Tibial artery (tissue), 4 donors: ENCODE results near the gene ACIN1.

Experiments
- DNase-seq, 2 donors: peaks; one replicate each; pipeline ENCODE4 v3.0.0-alpha.2; 2019
- H3K27ac ChIP-seq, 2 donors: fragments of 200-600 bp; sonication (generic) in 1 of 2; 1 replicate in 1 of 2; 2 replicates in 1 of 2; pipeline ENCODE4 v1.5.1; 2018 to 2019; ENCODE audit warnings: mild to moderate bottlenecking in 1 of 2
- H3K27me3 ChIP-seq, 2 donors: fragments of 200-600 bp; sonication (generic) in 1 of 2; one replicate each; pipeline versions ENCODE4 v1.5.1 to v1.6.0; 2016 to 2019
- H3K36me3 ChIP-seq, 3 donors: fragments of 200-600 bp; sonication (generic) in 2 of 3; one replicate each; pipeline ENCODE4 v1.5.1; 2016 to 2019; ENCODE audit warnings: mild to moderate bottlenecking in 2 of 3
- H3K4me1 ChIP-seq, 4 donors: fragments of 200-600 bp; sonication (generic) in 2 of 4; 1 replicate in 3 of 4; 2 replicates in 1 of 4; pipeline ENCODE4 v1.5.1; 2016 to 2019
- H3K4me3 ChIP-seq, 2 donors: fragments of 200-600 bp; sonication (generic) in 1 of 2; 1 replicate in 1 of 2; 2 replicates in 1 of 2; pipeline ENCODE4 v1.5.1; 2018 to 2019; ENCODE audit warnings: mild to moderate bottlenecking in 2 of 2
- H3K9me3 ChIP-seq, 3 donors: fragments of 200-600 bp; sonication (generic) in 1 of 3; one replicate each; pipeline ENCODE4 v1.5.1; 2016 to 2019
- CTCF ChIP-seq, 2 experiments: fragments of 200-600 bp in 1 of 2; fragments of 450-650 bp in 1 of 2; IDR thresholded peaks; one replicate each; pipeline ENCODE4 v1.5.1; 2017 to 2019; ENCODE audit warnings: antibody characterized with exemption in 2 of 2, mild to moderate bottlenecking in 1 of 2, moderate library complexity in 1 of 2
- intact Hi-C: fragments of 100-400 bp; cut with DNase I; formaldehyde crosslinking; loops from one replicate; pipeline ENCODE4 v1.15.0; 2023; ENCODE audit warnings: low total_unique reads

The ACIN1 gene

DNA sequence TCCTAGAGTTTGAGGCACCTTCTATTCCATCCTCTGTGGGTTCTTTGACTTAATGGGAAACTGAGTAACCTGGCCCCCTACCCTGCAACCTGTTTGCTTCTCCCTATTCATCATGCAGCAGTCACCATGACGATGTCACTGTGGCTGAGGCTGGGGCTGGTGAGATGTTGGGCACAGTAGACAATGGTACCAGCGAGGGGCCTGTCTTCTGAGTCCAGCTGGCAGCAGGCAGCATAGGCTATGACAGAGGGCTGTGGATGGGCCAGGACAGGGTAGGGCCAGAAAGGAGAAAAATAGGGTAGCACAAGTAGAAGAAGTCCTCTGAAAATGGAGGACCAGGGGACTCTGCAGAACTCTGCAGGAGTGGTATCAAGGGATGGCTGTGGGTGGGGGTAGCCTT, 7.9 kb upstream of the ACIN1 start:
- intact Hi-C loops, result no loop called here
- Histone ChIP-seq H3K27me3 (no peaks in the 10 kb centered on the region), H3K9me3 (no peaks in the 10 kb centered on the region), H3K4me3 (no peak overlapping the region), H3K36me3 (peaks cover 17 to 18% (median 17%) of the 10 kb centered on the region in 3 donors), H3K27ac (no peak overlapping the region), H3K4me1 (peaks cover 0 to 3% (median under 1%) of the 10 kb centered on the region in 4 donors)
- no peak for TF ChIP-seq CTCF (IDR thresholded peaks at IDR 0.05)
- DNase-seq, result no peak

GRCh38 chr14:23101986-23102625, 7.2 kb upstream of the ACIN1 start:
- no peaks in the 10 kb centered on the region for H3K9me3 ChIP-seq
- DNase-seq, result peak in 1 of 2 donors; percentile 46
- no peak overlapping the region for H3K27ac ChIP-seq

GRCh38 chr14:23101213-23101970, 6.5 kb upstream of the ACIN1 start:
- peaks cover 0 to 17% (median 13%) of the 10 kb centered on the region in 4 donors for H3K4me1 ChIP-seq
- H3K27me3 ChIP-seq, result no peaks in the 10 kb centered on the region
- no peak for TF ChIP-seq CTCF (IDR thresholded peaks at IDR 0.05)
- H3K4me3 ChIP-seq, result no peak overlapping the region
- intact Hi-C loops, result no loop called here
- peaks cover 22% of the 10 kb centered on the region in 3 donors for H3K36me3 ChIP-seq
- H3K9me3 ChIP-seq, result no peaks in the 10 kb centered on the region
- no peak for DNase-seq
- H3K27ac ChIP-seq, result no peak overlapping the region

More at GRCh38 chr14:23101986-23102625, 7.2 kb upstream of the ACIN1 start:
- TF ChIP-seq CTCF (IDR thresholded peaks at IDR 0.05), result no peak
- intact Hi-C loops, result no loop called here
- peaks cover 0 to 10% (median 6%) of the 10 kb centered on the region in 4 donors for H3K4me1 ChIP-seq
- H3K36me3 ChIP-seq, result peaks cover 22% of the 10 kb centered on the region in 3 donors
- H3K4me3 ChIP-seq, result no peak overlapping the region
- H3K27me3 ChIP-seq, result no peaks in the 10 kb centered on the region

DNA sequence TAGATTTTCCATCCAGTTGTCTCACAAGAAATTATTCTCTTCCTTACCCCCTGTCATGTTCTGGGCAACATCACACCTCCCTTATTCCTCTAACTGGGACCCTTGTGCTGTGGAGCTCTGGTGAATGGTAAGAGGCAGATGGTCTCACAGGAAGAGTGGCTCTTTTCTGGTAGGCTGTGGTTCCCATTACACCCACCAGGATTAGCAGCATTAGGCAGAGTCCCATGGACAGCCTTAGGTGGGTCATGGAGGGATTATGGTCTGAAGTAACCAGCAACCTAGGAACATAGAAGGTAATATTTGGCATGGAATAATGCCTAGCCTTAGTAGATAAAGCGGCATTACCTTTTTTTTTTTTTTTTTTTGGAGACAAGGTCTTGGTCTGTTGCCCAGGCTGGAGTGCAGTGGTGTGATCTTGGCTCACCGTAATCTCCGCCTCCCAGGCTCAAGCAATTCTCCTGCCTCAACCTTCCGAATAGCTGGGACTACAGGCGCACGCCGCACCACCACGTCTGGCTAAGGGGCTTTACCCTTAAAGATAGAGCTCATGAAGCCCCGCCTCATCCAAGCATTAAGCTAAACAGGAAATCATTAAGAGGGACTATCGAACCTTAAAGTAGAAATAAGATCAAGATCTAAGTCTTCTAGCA, 4.4 kb upstream of the ACIN1 start:
- peaks cover 0 to 19% (median 14%) of the 10 kb centered on the region in 4 donors for H3K4me1 ChIP-seq
- H3K4me3 ChIP-seq, result no peak overlapping the region
- DNase-seq, result peak in 1 of 2 donors; percentile 53
- H3K27me3 ChIP-seq, result no peaks in the 10 kb centered on the region
- H3K27ac ChIP-seq, result no peak overlapping the region
- no peak for TF ChIP-seq CTCF (IDR thresholded peaks at IDR 0.05)
- intact Hi-C loops, result no loop called here
- H3K36me3 ChIP-seq, result peaks cover 22% of the 10 kb centered on the region in 3 donors
- no peaks in the 10 kb centered on the region for H3K9me3 ChIP-seq

- H3K36me3 ChIP-seq, result peaks cover 22 to 23% (median 22%) of the 10 kb centered on the region in 3 donors
- H3K4me1 ChIP-seq, result peaks cover 0 to 31% (median 24%) of the 10 kb centered on the region in 4 donors
- TF ChIP-seq CTCF (IDR thresholded peaks at IDR 0.05), result no peak
- no peak overlapping the region for H3K27ac ChIP-seq
- H3K27me3 ChIP-seq, result no peaks in the 10 kb centered on the region
- DNase-seq, result no peak
- H3K4me3 ChIP-seq, result no peak overlapping the region
- no peaks in the 10 kb centered on the region for H3K9me3 ChIP-seq
- intact Hi-C loops, result no loop called here
Observed at GRCh38 chr14:23097786-23098185, 2.9 kb upstream of the ACIN1 start.
